ENCODE results near the gene RAET1G.
"Not testable (repeated sequence)": the region's sequence is repeated elsewhere in the genome, so short reads cannot be mapped to it uniquely, and the experiment has no call there.

The RAET1G gene

DNA sequence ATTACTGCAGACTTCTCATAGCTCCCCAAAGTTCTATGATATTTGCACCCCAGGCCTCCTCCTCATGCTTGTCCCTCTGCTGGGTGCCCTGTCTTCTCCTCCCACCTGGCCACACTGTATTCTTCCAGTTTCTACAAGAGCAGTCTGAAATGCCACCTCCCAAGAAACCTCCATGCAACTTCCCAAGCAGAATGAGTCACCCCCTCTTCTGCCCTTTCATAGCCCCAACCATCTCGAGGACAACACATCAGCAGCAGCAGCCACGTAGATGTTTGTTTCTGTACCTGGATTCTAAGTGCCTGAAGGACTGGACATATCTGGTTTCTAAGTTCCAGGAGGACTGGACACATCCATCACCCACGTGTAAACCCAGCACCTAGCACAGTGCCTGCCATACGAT, 12.3 kb upstream of the RAET1G start:
- no peak for DNase-seq (ENCODE audit: low read depth, low spot score)

GRCh38 chr6:149934249-149935156, 11.6 kb upstream of the RAET1G start:
- no peak for DNase-seq (ENCODE audit: low read depth, low spot score)

- DNase-seq (ENCODE audit: low read depth, low spot score): no peak
These were observed 10.5 kb upstream of the RAET1G start for GRCh38 chr6:149933461-149933860.

GRCh38 chr6:149933036-149933435, 10.1 kb upstream of the RAET1G start:
- no peak for DNase-seq (ENCODE audit: low read depth, low spot score)

DNA sequence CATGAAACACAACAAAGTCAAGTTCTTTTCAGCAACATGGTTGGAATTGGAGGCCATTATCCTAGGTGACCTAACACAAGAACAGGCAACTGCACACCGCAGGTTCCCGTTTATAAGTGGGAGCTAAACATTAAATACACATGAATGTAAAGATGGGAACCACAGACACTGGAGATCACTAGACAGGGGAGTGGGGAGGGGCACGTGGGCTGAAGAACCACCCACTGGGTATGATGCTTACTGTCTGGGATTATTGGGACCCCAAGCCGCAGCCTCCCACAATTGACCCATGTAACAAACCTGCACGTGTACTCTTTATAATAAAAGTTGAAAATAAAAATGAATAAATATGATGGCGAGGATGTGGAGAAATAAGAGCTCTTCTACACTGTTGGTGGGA, 8.6 kb upstream of the RAET1G start:
- DNase-seq (ENCODE audit: low read depth, low spot score): no peak

- DNase-seq (ENCODE audit: low read depth, low spot score): no peak
These were observed 6.5 kb upstream of the RAET1G start for GRCh38 chr6:149929422-149929821.

DNA sequence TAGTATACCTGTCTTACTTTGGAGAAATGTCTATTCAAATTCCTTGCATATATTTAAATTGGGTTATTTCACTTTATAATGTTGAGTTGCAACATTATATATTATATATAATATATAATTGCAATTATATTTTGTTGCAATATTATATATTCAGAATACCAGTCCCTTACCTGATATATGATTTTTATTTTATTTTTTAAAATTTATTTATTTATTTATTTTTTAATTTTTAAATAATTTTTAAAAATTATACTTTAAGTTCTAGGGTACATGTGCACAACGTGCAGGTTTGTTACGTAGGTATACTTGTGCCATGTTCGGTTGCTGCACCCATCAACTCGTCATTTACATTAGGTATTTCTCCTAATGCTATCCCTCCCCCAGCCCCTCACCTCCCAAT, 4.1 kb upstream of the RAET1G start:
- not testable (repeated sequence) for DNase-seq (ENCODE audit: low read depth, low spot score)

DNA sequence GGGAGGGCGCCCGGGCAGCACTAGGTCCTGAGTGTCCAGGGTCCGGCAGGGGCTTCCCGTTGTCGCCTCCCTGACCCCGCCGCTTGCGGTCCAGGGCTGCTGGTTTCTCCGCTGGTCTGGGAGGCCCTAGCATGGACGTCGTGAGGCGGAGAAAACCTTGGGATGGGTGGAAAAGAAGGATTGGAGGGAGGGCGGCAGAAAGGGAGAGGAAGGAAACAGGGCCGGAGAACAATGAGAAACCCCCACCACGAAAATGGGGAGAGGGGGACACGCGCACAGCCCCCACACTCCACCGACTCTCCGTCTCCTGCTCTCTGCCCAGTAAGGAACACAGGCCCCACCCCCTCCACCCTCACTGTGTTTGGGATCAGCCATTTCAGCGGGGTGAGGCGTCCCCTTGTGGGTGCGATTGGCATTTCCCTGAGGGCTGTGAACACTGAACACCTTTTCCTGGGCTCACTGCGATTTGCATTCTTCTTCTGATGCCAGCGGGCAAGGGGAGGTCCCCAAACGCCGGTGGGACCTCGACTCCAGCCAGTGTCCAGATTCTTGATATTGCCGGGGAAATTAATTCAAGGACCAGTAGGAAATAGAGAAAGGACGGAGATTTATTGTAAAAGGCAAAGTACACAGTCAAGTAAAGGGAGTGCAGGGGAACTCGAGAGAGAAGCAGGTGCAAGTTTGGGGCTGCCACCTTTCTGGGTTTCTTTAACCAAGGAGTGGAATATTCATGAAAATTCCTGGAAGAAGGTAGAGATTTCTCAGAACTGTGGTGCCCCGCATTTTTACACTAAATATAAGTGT, 3.3 kb upstream of the RAET1G start:
- DNase-seq (ENCODE audit: low read depth, low spot score): no peak

DNA sequence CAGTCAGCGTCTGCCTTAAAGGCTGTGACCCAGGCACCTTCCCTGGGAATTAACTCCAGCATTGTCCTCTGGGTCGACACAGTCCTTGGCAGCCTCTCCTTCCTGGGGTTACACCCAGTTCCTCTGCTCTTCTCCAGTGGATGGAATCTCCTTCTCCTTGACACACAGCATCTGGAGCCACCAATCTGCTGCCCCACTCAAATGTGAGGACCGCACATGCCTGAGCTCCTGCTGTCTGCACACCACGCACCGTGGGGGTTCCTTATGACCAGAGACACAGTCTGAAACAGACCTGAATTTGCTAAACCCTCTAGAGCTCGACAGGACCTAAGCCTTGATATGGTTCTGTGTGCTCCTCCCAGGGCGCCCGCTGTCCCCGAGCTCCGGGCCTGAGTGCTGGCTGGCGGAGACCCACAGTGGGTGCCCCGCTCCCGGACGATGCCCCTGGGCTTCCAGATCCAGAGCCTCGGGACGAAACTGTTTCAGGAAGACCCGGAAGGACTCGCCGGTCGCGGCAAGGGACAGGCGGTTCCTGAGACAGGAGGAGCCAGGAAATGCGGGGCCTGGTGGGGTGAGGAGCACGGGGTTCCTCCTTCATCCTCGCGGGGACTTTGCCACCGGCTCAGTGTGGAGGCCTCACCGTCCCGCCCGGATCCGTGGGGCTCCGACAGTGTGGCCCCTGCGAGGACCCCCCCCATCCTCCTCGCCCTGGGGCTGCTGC, 2.5 kb upstream of the RAET1G start:
- no peak for DNase-seq (ENCODE audit: low read depth, low spot score)

- no peak for DNase-seq (ENCODE audit: low read depth, low spot score)
These were observed 2.0 kb upstream of the RAET1G start for GRCh38 chr6:149924933-149925252.

- DNase-seq (ENCODE audit: low read depth, low spot score): no peak
These were observed 1.4 kb upstream of the RAET1G start for GRCh38 chr6:149924206-149924932.

DNA sequence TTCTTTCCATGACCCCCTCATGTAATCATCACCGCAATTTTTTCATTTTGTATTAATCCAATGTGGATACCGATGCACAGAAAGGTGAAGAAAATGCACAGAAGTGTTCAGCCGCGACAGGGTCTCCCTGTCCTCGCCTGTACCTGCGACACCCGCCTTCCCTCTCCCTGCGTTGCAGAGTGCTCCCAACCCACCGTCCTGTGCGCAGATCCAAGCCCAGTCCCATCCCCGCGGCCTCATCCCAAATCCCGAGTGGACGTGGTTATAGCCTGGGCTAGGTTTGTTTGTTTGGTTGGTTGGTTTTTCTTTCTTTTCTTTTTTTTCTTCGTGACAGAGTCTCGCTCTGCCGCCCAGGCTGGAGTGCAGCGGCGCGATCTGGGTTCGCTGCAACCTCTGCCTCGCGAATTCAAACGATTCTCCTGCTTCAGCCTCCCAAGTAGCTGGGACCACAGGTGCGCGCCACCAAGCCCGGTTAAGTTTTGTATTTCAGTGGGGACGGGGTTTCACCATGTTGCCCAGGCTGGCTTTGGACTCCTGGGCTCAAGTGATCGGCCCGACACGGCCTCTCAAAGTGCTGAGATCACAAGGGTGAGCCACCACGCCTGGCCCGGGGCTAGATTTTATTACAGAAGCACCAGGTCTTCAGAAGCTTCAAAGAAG, 536 bp upstream of the RAET1G start:
- no peak for DNase-seq (ENCODE audit: low read depth, low spot score)

GRCh38 chr6:149922091-149922490, 830 bp downstream of the RAET1G start:
- DNase-seq (ENCODE audit: low read depth, low spot score): not testable (repeated sequence)

- DNase-seq (ENCODE audit: low read depth, low spot score): no peak
These were observed 1.6 kb downstream of the RAET1G start for GRCh38 chr6:149921361-149921760.

- no peak for DNase-seq (ENCODE audit: low read depth, low spot score)
These were observed 3.1 kb downstream of the RAET1G start for GRCh38 chr6:149919834-149920225.

DNA sequence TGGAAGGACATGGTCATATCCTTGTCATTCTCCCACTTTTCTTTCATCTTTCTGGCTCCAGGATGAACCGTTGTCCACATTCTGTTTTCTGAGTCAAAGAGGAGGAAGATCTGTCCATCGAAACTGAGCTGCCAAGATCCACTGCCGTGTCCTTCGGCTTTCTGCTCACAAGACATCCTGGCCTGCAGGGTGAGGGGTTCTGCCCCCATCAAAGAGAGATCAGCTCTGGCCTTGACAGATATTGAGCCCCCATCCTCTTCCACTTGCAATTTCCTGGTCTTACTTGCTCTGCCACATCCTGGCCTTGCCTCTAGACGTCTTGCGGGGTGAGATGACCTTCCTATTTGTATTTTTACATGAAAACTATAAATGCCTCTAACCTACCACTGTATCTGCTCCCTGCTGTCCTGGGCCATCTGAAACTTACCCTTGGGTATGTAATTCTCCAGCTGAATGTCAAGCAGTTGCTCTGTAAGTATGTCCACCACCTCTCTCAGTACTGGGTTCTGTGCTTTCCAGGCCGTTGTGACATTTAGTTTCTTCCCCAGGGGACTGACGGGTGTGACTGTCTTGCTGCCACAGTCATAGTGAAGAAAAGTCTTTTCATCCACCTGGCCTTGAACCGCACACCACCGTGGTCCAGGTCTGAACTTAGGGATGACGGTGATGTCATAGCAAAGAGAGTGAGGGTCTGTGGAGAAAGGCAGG, 3.6 kb downstream of the RAET1G start:
- not testable (repeated sequence) for DNase-seq (ENCODE audit: low read depth, low spot score)

DNA sequence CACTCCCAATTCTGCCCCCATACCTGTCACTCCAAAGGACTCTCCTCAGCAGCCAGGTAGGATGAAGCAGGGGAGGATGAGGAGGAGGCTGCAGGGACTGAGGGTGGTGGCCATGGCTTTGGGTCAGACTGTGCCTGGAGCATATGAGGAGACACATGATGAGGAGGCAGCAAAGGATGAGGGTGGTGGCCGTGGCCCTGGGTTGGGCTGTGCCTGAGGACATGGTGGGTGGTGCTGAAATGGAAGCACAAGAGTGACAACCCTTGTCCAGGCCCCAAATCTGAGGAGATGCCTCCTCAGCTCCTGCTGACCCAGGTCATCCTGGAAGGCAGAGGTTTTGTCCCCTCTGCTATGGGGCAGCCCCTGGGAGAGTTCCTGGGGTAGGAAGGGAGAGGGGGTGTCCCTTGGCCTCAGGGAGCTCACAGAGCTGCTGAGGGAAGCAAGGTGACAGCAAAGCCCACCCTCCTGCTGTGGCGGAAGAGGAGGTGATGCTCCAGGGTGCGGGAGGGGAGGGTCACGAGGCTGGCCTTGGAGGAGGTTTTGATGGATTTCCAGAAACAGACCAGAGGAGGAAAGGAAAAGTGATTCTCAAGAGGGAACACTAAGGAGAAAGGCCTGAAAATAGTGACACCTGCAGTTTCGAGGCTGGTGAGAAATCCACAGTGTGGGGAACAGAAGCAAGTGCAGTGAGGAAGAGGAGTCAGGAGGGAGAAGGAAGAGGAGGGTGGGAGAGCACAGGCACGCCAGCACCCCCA, 4.6 kb downstream of the RAET1G start:
- DNase-seq (ENCODE audit: low read depth, low spot score): no peak

DNA sequence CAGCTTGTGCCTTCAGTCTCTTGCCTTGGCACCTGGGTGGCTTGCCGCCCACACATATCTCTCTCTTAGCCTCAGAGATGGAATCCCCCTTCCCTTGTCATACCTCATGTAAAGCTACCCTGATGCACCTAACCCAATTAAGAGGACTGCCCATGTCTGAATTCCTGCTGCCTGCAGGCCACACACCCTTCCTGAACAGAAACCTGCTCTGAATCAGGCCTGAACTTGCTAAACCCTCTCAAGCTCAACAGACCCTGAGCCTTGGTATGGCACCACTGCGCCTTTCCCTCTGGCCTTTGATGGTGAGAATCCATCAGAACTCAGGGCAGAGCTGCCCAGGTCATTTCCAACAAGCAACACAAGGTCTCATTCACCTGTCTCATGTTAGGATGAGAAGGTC, 5.2 kb downstream of the RAET1G start:
- DNase-seq (ENCODE audit: low read depth, low spot score): no peak

DNA sequence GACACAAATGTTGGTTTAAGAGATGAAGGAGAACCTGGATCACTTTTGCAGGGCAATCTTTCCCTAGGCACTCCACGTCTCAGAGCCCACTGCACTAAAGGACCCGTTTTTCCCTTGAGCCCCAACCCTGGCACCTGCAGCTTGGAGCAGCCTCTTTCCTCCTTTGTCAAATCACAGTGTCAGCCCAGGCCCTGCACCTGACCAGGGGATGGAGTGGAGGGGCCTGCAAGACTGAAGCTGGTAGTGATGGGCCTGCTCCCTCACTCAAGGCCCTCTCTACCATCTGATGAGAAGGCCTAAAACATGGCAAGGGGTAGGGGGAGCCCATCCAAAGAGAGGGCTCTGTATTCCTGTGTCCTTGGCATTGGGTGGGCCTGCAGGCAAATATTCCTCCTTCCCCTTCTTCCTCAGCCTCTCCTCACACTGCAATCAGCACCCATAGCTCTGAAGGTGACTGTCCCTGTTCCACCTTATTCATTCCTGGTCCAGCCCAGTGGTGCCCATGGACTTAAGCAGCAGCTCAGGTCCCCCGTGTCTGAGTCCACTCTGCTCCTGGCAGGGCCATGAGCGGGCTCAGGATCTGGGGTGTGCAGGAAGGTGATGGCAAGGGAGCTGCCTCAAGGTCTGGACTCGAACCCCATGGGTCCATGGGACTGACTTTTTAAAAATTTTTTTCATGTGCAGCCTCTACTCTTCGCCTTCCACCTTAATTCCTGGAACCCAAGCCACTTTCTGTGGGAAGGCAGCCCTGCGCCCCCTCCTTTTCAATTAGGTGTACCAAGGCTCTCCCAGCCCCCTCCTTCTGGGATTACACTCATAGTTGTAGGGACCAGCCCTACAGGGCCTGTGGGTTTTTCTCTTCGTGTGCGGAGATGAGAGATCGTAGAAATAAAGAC, 6.7 kb downstream of the RAET1G start:
- no peak for DNase-seq (ENCODE audit: low read depth, low spot score)

All from iPS DF 19.7 (cell line).